K562 (cell line): ENCODE data around the gene CNKSR1. TPM values are rescaled to one million over a fixed set of nuclear protein-coding genes. Genes with fewer than 3 reads are reported as not detected.

Experiments
- ATAC-seq: fragments of 200-7000 bp; cut with Tn5 transposase; 3 replicates; pipeline ENCODE4 v1.9.1; 2020; ENCODE audit warnings: moderate library complexity
- BruUV-seq: library from RNA; stranded (reverse); fragments of 400-500 nt; replicated peaks from 2 replicates; lab custom pipeline; 2021; lab: Mats Ljungman, UMichigan
- CTCF ChIA-PET: fragments of 300-600 bp; formaldehyde crosslinking; extraction: SDS; loops from one replicate; lab custom pipeline; 2021; ENCODE audit warnings: low intra/inter-chr PET ratio; lab: Yijun Ruan, JAX
- POLR2A ChIA-PET: fragments of 300-600, 350-650 bp; sonication (Branson Sonifier 250); formaldehyde crosslinking; extraction: SDS; loops from one replicate; lab custom pipeline; 2021; ENCODE audit warnings: antibody characterized with exemption, inconsistent platforms; lab: Yijun Ruan, JAX
- DNase-seq, 4 experiments: peaks; one replicate each; pipeline versions ENCODE4 v3.0.0 to v3.0.0-alpha.2; 2011 to 2018; ENCODE audit warnings: low spot score in 3 of 4, mixed read lengths in 3 of 4; ENCODE audit errors: extremely low read depth in 1 of 4
- FAIRE-seq: peaks from 2 replicates; lab custom pipeline; 2011; peaks lifted over from hg19 to GRCh38; lab: Jason Lieb, UNC
- H2AFZ ChIP-seq: 2 replicates; pipeline ENCODE4 v1.6.0; 2011; ENCODE audit warnings: low read depth, low read length, control low read depth, inconsistent platforms
- H3K27ac ChIP-seq: fragments of 200-600 bp; 3 replicates; pipeline ENCODE4 v1.8.0; 2011; ENCODE audit warnings: low read depth, mild to moderate bottlenecking, control low read depth, inconsistent platforms, low read length, moderate library complexity, mixed read lengths; ENCODE audit errors: extremely low read depth
- H3K27me3 ChIP-seq, 2 experiments: fragments of 300-600 bp in 1 of 2; 2 replicates in 1 of 2; 3 replicates in 1 of 2; pipeline versions ENCODE4 v1.6.0 to v1.8.0; 2011; ENCODE audit warnings: inconsistent platforms in 2 of 2, low read length in 2 of 2, mild to moderate bottlenecking in 1 of 2, mixed read lengths in 1 of 2, moderate library complexity in 1 of 2; ENCODE audit not compliant: control insufficient read depth in 2 of 2, insufficient read depth in 2 of 2
- H3K36me3 ChIP-seq: fragments of 300-600 bp; 3 replicates; pipeline ENCODE4 v1.8.0; 2011; ENCODE audit warnings: mild to moderate bottlenecking, low read length, inconsistent platforms; ENCODE audit not compliant: control insufficient read depth, insufficient read depth
- H3K4me1 ChIP-seq, 2 experiments: fragments of 200-600 bp in 1 of 2; replicated peaks in 1 of 2; 2 replicates in 1 of 2; 3 replicates in 1 of 2; pipeline versions ENCODE4 v1.5.1 to v1.8.0; 2011; ENCODE audit warnings: inconsistent platforms in 2 of 2, low read length in 2 of 2, mild to moderate bottlenecking in 1 of 2, mixed read lengths in 1 of 2, moderate library complexity in 1 of 2; ENCODE audit not compliant: control insufficient read depth in 2 of 2, insufficient read depth in 2 of 2
- H3K4me2 ChIP-seq: 2 replicates; pipeline ENCODE4 v1.6.1; 2011; ENCODE audit warnings: low read length, control low read depth, inconsistent platforms, mixed read lengths; ENCODE audit not compliant: insufficient read depth
- H3K4me3 ChIP-seq: fragments of 200-600 bp; sonication (generic), shearing (Covaris generic); 2 replicates; pipeline ENCODE4 v1.5.1; 2016; ENCODE audit warnings: control low read depth, inconsistent platforms
- H3K79me2 ChIP-seq: fragments of 200-600 bp; 3 replicates; pipeline ENCODE4 v1.8.0; 2011; ENCODE audit warnings: low read length, inconsistent platforms; ENCODE audit not compliant: control insufficient read depth, insufficient read depth
- H3K9ac ChIP-seq, 2 experiments: 2 replicates each; pipeline versions ENCODE4 v1.6.0 to v1.6.1; 2011; ENCODE audit warnings: low read depth in 2 of 2, low read length in 2 of 2, control low read depth in 1 of 2, inconsistent platforms in 1 of 2, mild to moderate bottlenecking in 1 of 2, mixed read lengths in 1 of 2; ENCODE audit not compliant: insufficient read depth in 1 of 2
- H3K9me1 ChIP-seq: one replicate; pipeline ENCODE4 v1.6.0; 2011; ENCODE audit warnings: inconsistent platforms, mild to moderate bottlenecking, low read length, moderate library complexity; ENCODE audit not compliant: control insufficient read depth, insufficient read depth
- H3K9me3 ChIP-seq: replicated peaks from 2 replicates; pipeline ENCODE4 v1.5.1; 2011; ENCODE audit warnings: low read depth, low read length, inconsistent platforms; ENCODE audit not compliant: control insufficient read depth, insufficient read depth
- H4K20me1 ChIP-seq: replicated peaks from 2 replicates; pipeline ENCODE4 v1.6.1; 2011; ENCODE audit warnings: low read length, inconsistent platforms, mixed read lengths; ENCODE audit not compliant: control insufficient read depth, insufficient read depth
- BCOR ChIP-seq: fragments of 450-650 bp; IDR thresholded peaks from 2 replicates; pipeline ENCODE4 v1.6.1; 2016
- C11orf30 ChIP-seq: fragments of 450-650 bp; IDR thresholded peaks from 2 replicates; pipeline ENCODE4 v1.6.1; 2016; ENCODE audit warnings: low read depth, mild to moderate bottlenecking
- CTBP1 ChIP-seq: fragments of 450-650 bp; IDR thresholded peaks from 2 replicates; pipeline ENCODE4 v1.6.1; 2016; ENCODE audit warnings: borderline replicate concordance
- FUS ChIP-seq: fragments of 200-400 bp; formaldehyde crosslinking; optimal IDR thresholded peaks from 2 replicates; pipeline ENCODE3; 2017; ENCODE audit warnings: low read depth, low read length
- ILF3 ChIP-seq: fragments of 450-650 bp; IDR thresholded peaks from 2 replicates; pipeline ENCODE4 v1.6.1; 2018; ENCODE audit warnings: antibody characterized with exemption, mild to moderate bottlenecking, moderate library complexity, borderline replicate concordance
- KDM1A ChIP-seq, 2 experiments: fragments of 450-650 bp; IDR thresholded peaks; 2 replicates each; pipeline ENCODE4 v1.6.1; 2016; ENCODE audit warnings: mild to moderate bottlenecking in 2 of 2
- MBD1 ChIP-seq: fragments of 250-450 bp; sonication (Bioruptor Pico); IDR thresholded peaks from 2 replicates; pipeline ENCODE4 v1.8.0; 2022; ENCODE audit warnings: inconsistent platforms
- MLLT1 ChIP-seq, 2 experiments: fragments of 450-650 bp; IDR thresholded peaks; 2 replicates each; pipeline ENCODE4 v1.6.1; 2016
- MTA2 ChIP-seq: fragments of 450-650 bp; IDR thresholded peaks from 2 replicates; pipeline ENCODE4 v1.6.1; 2016; ENCODE audit warnings: low read depth
- RBM25 ChIP-seq: fragments of 200-400 bp; formaldehyde crosslinking; IDR thresholded peaks from 2 replicates; pipeline ENCODE4 v1.6.1; 2018; ENCODE audit warnings: low read length, low read depth, moderate library complexity; ENCODE audit not compliant: severe bottlenecking
- WGBS: fragments of 100-300 bp; shearing (Covaris generic); methylation state at CpG from one replicate; pipeline ENCODE4 v1.1.6; 2016; ENCODE audit warnings: low coverage, mixed read lengths; ENCODE audit not compliant: insufficient coverage; ENCODE audit errors: missing lambda C conversion rate; 5-methylcytosine and 5-hydroxymethylcytosine counted together
- in situ Hi-C: fragments of 300-500 bp; cut with MboI; formaldehyde crosslinking; loops from 4 replicates; pipeline ENCODE4 v1.15.0; 2018; ENCODE audit warnings: inconsistent platforms, mixed read lengths
- intact Hi-C: fragments of 100-400 bp; cut with micrococcal nuclease; formaldehyde crosslinking; loops from 2 replicates; pipeline ENCODE4 v1.14.2; 2022
- polyA plus RNA-seq, 8 experiments: library from polyadenylated mRNA; depleted of rRNA in 4 of 8; stranded (reverse) in 5 of 8; unstranded in 3 of 8; fragments of >200 nt; fragmentation: Nextera tagmentation in 2 of 8; fragmentation: Illumina TruSeq in 1 of 8; extraction: Ambion mirVana in 2 of 8; extraction: Trizol in 1 of 8; gene quantifications; 2 replicates each; pipeline versions ENCODE4 v1.2.1 to v1.2.3, GENCODE V29; 2011 to 2014; ENCODE audit warnings: inconsistent platforms in 1 of 8, missing spikeins in 1 of 8
- total RNA-seq, 7 experiments: library from RNA; depleted of rRNA in 6 of 7; stranded (reverse); fragments of >200 nt in 6 of 7; fragmentation: Illumina TruSeq in 2 of 7; extraction: Trizol in 2 of 7; gene quantifications; 2 replicates each; pipeline versions ENCODE4 v1.2.1 to v1.2.3, GENCODE V29; 2011 to 2021; ENCODE audit warnings: low replicate concordance in 1 of 7

CNKSR1 gene
- total and polyA plus RNA-seq, 9 of the 15 experiments (the other 6 are each of a cell fraction or from before 2014, with no cell fraction given) = 0.03 to 2.8 (median 1.1) TPM

- H3K4me1 ChIP-seq = peaks cover 17 to 31% of the 10 kb centered on the region in 2 experiments
- H3K4me3 ChIP-seq = no peak overlapping the region
- TF ChIP-seq FUS (no peak), RBM25 (peak; percentile 81), MTA2 (no peak), C11orf30 (no peak), MBD1 (CRISPR knock-in tag) (no peak), CTBP1 (no peak), ILF3 (no peak), BCOR (peak; percentile 76), KDM1A (IDR thresholded peaks at IDR 0.05) (peak; percentile 47 to 61), MLLT1 (IDR thresholded peaks at IDR 0.05) (no peak)
- ChIA-PET POLR2A (interaction anchor here (0.6 to 2.1 kb wide), 5 partner anchors 10 to 182 kb away, joined by 3 to 8 read pairs (median 4); partner anchors contain the start of gene ZNF593), CTCF (no interaction called here)
- peak overlapping the region in 1 of 2 experiments; percentile 75; a peak in 2 of 4 replicates for H3K9ac ChIP-seq
- H3K9me3 ChIP-seq = no peaks in the 10 kb centered on the region
- no peak overlapping the region for H3K27ac ChIP-seq
- FAIRE-seq (no peak), DNase-seq (no peak), ATAC-seq (no peak)
- no peak overlapping the region for H2AFZ ChIP-seq
- no TSS peak for BruUV-seq
- no peaks in the 10 kb centered on the region for H3K27me3 ChIP-seq
- no peaks in the 10 kb centered on the region for H3K36me3 ChIP-seq
- no peaks in the 10 kb centered on the region for H3K79me2 ChIP-seq
- intact Hi-C loops (no loop called here), in situ Hi-C loops (no loop called here)
- no peaks in the 10 kb centered on the region for H4K20me1 ChIP-seq
- 28% methylated on average over 4 of the region's 4 CpGs for WGBS
- no peaks in the 10 kb centered on the region for H3K9me1 ChIP-seq
- H3K4me2 ChIP-seq = no peak overlapping the region
These were observed 2.8 kb downstream of the CNKSR1 start for GRCh38 chr1:26180010-26180506.
